ENCODE measurements around the gene CPN1.

DNA sequence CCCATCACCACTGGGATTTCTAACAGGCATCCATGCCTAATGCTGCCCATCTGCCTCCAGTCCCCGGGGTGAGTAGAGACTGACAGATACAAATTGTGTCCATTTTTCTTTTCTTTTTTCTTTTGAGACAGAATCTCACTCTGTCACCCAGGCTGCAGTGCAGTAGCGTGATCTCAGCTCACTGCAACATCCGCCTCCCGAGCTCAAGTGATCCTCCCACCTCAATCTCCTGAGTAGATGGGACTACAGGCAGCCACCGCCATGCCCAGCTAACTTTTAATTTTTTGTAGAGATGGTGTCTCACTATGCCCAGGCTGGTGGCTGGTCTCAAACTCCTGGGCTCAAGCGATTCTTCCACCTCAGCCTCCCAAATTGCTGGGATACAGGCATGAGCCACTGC lies 7.6 kb upstream of the CPN1 start:
- TF ChIP-seq POLR2A (IDR thresholded peaks at IDR 0.05) (no peak), POLR2AphosphoS5 (IDR thresholded peaks at IDR 0.05) (no peak)
- TF ChIP-seq, protein P1, sequence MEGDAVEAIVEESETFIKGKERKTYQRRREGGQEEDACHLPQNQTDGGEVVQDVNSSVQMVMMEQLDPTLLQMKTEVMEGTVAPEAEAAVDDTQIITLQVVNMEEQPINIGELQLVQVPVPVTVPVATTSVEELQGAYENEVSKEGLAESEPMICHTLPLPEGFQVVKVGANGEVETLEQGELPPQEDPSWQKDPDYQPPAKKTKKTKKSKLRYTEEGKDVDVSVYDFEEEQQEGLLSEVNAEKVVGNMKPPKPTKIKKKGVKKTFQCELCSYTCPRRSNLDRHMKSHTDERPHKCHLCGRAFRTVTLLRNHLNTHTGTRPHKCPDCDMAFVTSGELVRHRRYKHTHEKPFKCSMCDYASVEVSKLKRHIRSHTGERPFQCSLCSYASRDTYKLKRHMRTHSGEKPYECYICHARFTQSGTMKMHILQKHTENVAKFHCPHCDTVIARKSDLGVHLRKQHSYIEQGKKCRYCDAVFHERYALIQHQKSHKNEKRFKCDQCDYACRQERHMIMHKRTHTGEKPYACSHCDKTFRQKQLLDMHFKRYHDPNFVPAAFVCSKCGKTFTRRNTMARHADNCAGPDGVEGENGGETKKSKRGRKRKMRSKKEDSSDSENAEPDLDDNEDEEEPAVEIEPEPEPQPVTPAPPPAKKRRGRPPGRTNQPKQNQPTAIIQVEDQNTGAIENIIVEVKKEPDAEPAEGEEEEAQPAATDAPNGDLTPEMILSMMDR (IDR thresholded peaks at IDR 0.05), result no peak
